MM.1S (cell line): ENCODE data around the gene NEUROG2.

ENCODE experiments used
- DNase-seq: peaks from one replicate; pipeline ENCODE4 v3.0.0-alpha.2; 2015
- H2AFZ ChIP-seq: fragments of 300-600 bp; sonication (generic); 2 replicates; pipeline ENCODE4 v1.6.0; 2016; ENCODE audit warnings: antibody characterized with exemption, low read length
- H3F3A ChIP-seq: fragments of 300-600 bp; sonication (generic); 2 replicates; pipeline ENCODE4 v1.6.1; 2016; ENCODE audit warnings: mild to moderate bottlenecking, antibody characterized with exemption, low read length, moderate library complexity, mixed read lengths; ENCODE audit not compliant: insufficient read depth
- H3K27ac ChIP-seq: fragments of 300-600 bp; sonication (generic); 2 replicates; pipeline ENCODE4 v1.5.1; 2016; ENCODE audit warnings: mild to moderate bottlenecking, low read length
- H3K27me3 ChIP-seq: fragments of 300-600 bp; sonication (generic); replicated peaks from 2 replicates; pipeline ENCODE4 v1.6.0; 2016; ENCODE audit warnings: low read length; ENCODE audit not compliant: insufficient read depth
- H3K36me3 ChIP-seq: fragments of 300-600 bp; sonication (generic); replicated peaks from 2 replicates; pipeline ENCODE4 v1.6.1; 2016; ENCODE audit warnings: mild to moderate bottlenecking, low read length, mixed read lengths; ENCODE audit not compliant: insufficient read depth
- H3K4me1 ChIP-seq: fragments of 300-600 bp; sonication (generic); 2 replicates; pipeline ENCODE4 v1.6.1; 2016; ENCODE audit warnings: low read length, mixed read lengths
- H3K4me2 ChIP-seq: fragments of 300-600 bp; sonication (generic); 2 replicates; pipeline ENCODE4 v1.6.0; 2016; ENCODE audit warnings: low read depth, low read length
- H3K4me3 ChIP-seq: fragments of 300-600 bp; sonication (generic); 2 replicates; pipeline ENCODE4 v1.5.1; 2016; ENCODE audit warnings: low read length, mixed read lengths
- H3K79me2 ChIP-seq: fragments of 300-600 bp; sonication (generic); 2 replicates; pipeline ENCODE4 v1.6.1; 2016; ENCODE audit warnings: mixed run types, low read length, mixed read lengths
- H3K9ac ChIP-seq: fragments of 300-600 bp; sonication (generic); 2 replicates; pipeline ENCODE4 v1.6.1; 2016; ENCODE audit warnings: low read length, mixed read lengths
- H3K9me2 ChIP-seq: fragments of 300-600 bp; sonication (generic); replicated peaks from 2 replicates; pipeline ENCODE4 v1.6.1; 2016; ENCODE audit warnings: mild to moderate bottlenecking, low read length, mixed read lengths; ENCODE audit not compliant: insufficient read depth
- H3K9me3 ChIP-seq: fragments of 300-600 bp; sonication (generic); replicated peaks from 2 replicates; pipeline ENCODE4 v1.6.1; 2016; ENCODE audit warnings: mild to moderate bottlenecking, low read length, mixed read lengths; ENCODE audit not compliant: insufficient read depth
- H4K20me1 ChIP-seq: fragments of 300-600 bp; sonication (generic); 2 replicates; pipeline ENCODE4 v1.6.1; 2016; ENCODE audit warnings: mild to moderate bottlenecking, low read length, moderate library complexity, mixed read lengths; ENCODE audit not compliant: insufficient read depth
- CTCF ChIP-seq: fragments of 300-600 bp; sonication (generic); IDR thresholded peaks from 2 replicates; pipeline ENCODE4 v1.5.1; 2016; ENCODE audit warnings: antibody characterized with exemption, low read length, mixed read lengths
- EZH2 ChIP-seq: fragments of 300-600 bp; sonication (generic); optimal IDR thresholded peaks from 2 replicates; pipeline ENCODE3; 2017; ENCODE audit warnings: low read depth, mild to moderate bottlenecking, antibody characterized with exemption, low read length, mixed read lengths
- EZH2phosphoT487 ChIP-seq: fragments of 300-600 bp; sonication (generic); IDR thresholded peaks from 2 replicates; pipeline ENCODE4 v1.6.1; 2018; ENCODE audit warnings: antibody characterized with exemption, low read length

NEUROG2 gene

GRCh38 chr4:112485930-112486329 lies 30.1 kb downstream of the NEUROG2 start:
- no peak overlapping the region for H3K4me3 ChIP-seq
- H3K9ac ChIP-seq: no peak overlapping the region
- H3K9me3 ChIP-seq: no peaks in the 10 kb centered on the region
- H3K79me2 ChIP-seq: no peaks in the 10 kb centered on the region
- no peaks in the 10 kb centered on the region for H4K20me1 ChIP-seq
- no peaks in the 10 kb centered on the region for H3F3A ChIP-seq
- DNase-seq: no peak
- H3K36me3 ChIP-seq: no peaks in the 10 kb centered on the region
- H3K27me3 ChIP-seq: no peaks in the 10 kb centered on the region
- TF ChIP-seq EZH2 (no peak), CTCF (no peak), EZH2phosphoT487 (no peak)
- no peak overlapping the region for H3K4me2 ChIP-seq
- no peaks in the 10 kb centered on the region for H3K4me1 ChIP-seq
- H3K27ac ChIP-seq: no peak overlapping the region
- no peak overlapping the region for H2AFZ ChIP-seq
- H3K9me2 ChIP-seq: no peaks in the 10 kb centered on the region

GRCh38 chr4:112473985-112474384 lies 42.0 kb downstream of the NEUROG2 start:
- Histone ChIP-seq H3K4me3 (no peak overlapping the region), H3K9me2 (no peaks in the 10 kb centered on the region), H4K20me1 (no peaks in the 10 kb centered on the region), H3K27me3 (no peaks in the 10 kb centered on the region), H3K9ac (no peak overlapping the region), H2AFZ (no peak overlapping the region), H3K79me2 (no peaks in the 10 kb centered on the region), H3K27ac (no peak overlapping the region), H3K9me3 (no peaks in the 10 kb centered on the region), H3K4me1 (no peaks in the 10 kb centered on the region), H3F3A (no peaks in the 10 kb centered on the region), H3K4me2 (no peak overlapping the region), H3K36me3 (no peaks in the 10 kb centered on the region)
- TF ChIP-seq CTCF: no peak
- no peak for TF ChIP-seq EZH2phosphoT487
- no peak for TF ChIP-seq EZH2
- DNase-seq: no peak

GRCh38 chr4:112472318-112472717 lies 43.7 kb downstream of the NEUROG2 start:
- Histone ChIP-seq H3K9me2 (no peaks in the 10 kb centered on the region), H2AFZ (no peak overlapping the region), H3K9me3 (no peaks in the 10 kb centered on the region), H3K4me3 (no peak overlapping the region), H3K4me2 (no peak overlapping the region), H3K27me3 (no peaks in the 10 kb centered on the region), H3K27ac (no peak overlapping the region), H4K20me1 (no peaks in the 10 kb centered on the region), H3F3A (no peaks in the 10 kb centered on the region), H3K79me2 (no peaks in the 10 kb centered on the region), H3K4me1 (no peaks in the 10 kb centered on the region), H3K36me3 (no peaks in the 10 kb centered on the region), H3K9ac (no peak overlapping the region)
- no peak for TF ChIP-seq CTCF
- no peak for TF ChIP-seq EZH2phosphoT487
- no peak for TF ChIP-seq EZH2
- DNase-seq: no peak
